Fibroblast of lung (primary cell): ENCODE data around the gene PHF20.

Source experiments
- CTCF ChIP-seq, 2 donors: IDR thresholded peaks in 1 of 2; conservative IDR thresholded peaks in 1 of 2; 1 replicate in 1 of 2; 2 replicates in 1 of 2; pipeline ENCODE4 v1.5.1; 2011 to 2012; ENCODE audit warnings: low read length in 2 of 2, control low read depth in 1 of 2, inconsistent platforms in 1 of 2, low read depth in 1 of 2, mild to moderate bottlenecking in 1 of 2
- EZH2 ChIP-seq: IDR thresholded peaks from 2 replicates; pipeline ENCODE4 v1.5.1; 2012; ENCODE audit warnings: low read length, control low read depth, mild to moderate bottlenecking; ENCODE audit errors: missing control alignments

- TF ChIP-seq EZH2 (no peak), CTCF (conservative IDR thresholded peaks at IDR 0.05 in 1 of 2, IDR thresholded peaks at IDR 0.05 in 1 of 2; ENCODE audit: low read depth in 1 of 2, low read length in 2 of 2) (no peak)
These were observed 157.5 kb downstream of the PHF20 start for GRCh38 chr20:35929301-35929700.
